ENCODE data around the gene PHKB. TPM values are rescaled to one million over a fixed set of nuclear protein-coding genes. Genes with fewer than 3 reads are reported as not detected.

PHKB gene
- total RNA-seq, 1 experiment from 2014 or later, result 38.8 TPM

GRCh38 chr16:47600376-47600775 is 139.2 kb downstream of the PHKB start:
- Histone ChIP-seq H3K9me3 (ENCODE audit: control insufficient read depth, low read depth, low read length) (no peaks in the 10 kb centered on the region), H3K4ac (ENCODE audit: low read depth, low read length) (no peak overlapping the region), H3K4me1 (ENCODE audit: insufficient read depth, low read length) (no peaks in the 10 kb centered on the region), H2BK20ac (ENCODE audit: low read depth, low read length, poor library complexity, severe bottlenecking) (no peak overlapping the region), H2BK5ac (ENCODE audit: insufficient read length, low read length) (no peak overlapping the region), H3K4me2 (ENCODE audit: insufficient read depth, insufficient read length, low read length) (no peak overlapping the region), H2BK120ac (ENCODE audit: low read depth, low read length, poor library complexity, severe bottlenecking) (no peak overlapping the region), H3K79me2 (ENCODE audit: insufficient read depth, low read length) (no peaks in the 10 kb centered on the region), H3K14ac (ENCODE audit: insufficient read depth, low read length) (no peak overlapping the region), H3K23me2 (ENCODE audit: insufficient read length, low read depth, low read length, poor library complexity, severe bottlenecking) (no peaks in the 10 kb centered on the region), H2AK5ac (ENCODE audit: insufficient read length, low read length) (no peak overlapping the region), H4K5ac (ENCODE audit: insufficient read length, low read depth, low read length) (no peak overlapping the region), H4K8ac (replicated peaks; ENCODE audit: insufficient read length, low read depth, low read length) (no peak overlapping the region), H3K56ac (ENCODE audit: insufficient read length, low read depth, low read length) (no peak overlapping the region), H3K9ac (ENCODE audit: extremely low read depth, insufficient read length, low read length) (no peak overlapping the region), H2BK15ac (ENCODE audit: low read depth, low read length) (no peak overlapping the region), H3K18ac (ENCODE audit: insufficient read length, low read depth, low read length) (no peak overlapping the region), H3K79me1 (ENCODE audit: insufficient read depth, low read depth, low read length, poor library complexity, severe bottlenecking) (no peaks in the 10 kb centered on the region), H2AFZ (ENCODE audit: low read length) (no peak overlapping the region), H2BK12ac (ENCODE audit: insufficient read length, low read depth, low read length) (no peak overlapping the region), H4K20me1 (ENCODE audit: control insufficient read depth, insufficient read depth, insufficient read length) (no peaks in the 10 kb centered on the region), H3K23ac (ENCODE audit: insufficient read length, low read depth, low read length) (no peak overlapping the region), H3K27me3 (ENCODE audit: insufficient read depth, low read length) (no peaks in the 10 kb centered on the region), H3K27ac (ENCODE audit: insufficient read length, low read depth, low read length) (no peak overlapping the region), H3T11ph (ENCODE audit: low read length) (no peak overlapping the region), H4K91ac (ENCODE audit: insufficient read length, low read depth, low read length) (no peak overlapping the region)
- H3K4me3 Mint-ChIP-seq, result no peak overlapping the region
- DNase-seq, result no peak
- H3K27ac Mint-ChIP-seq, result no peak overlapping the region
- WGBS (ENCODE audit: extremely low coverage, insufficient read length, low lambda C conversion rate), result no CpG with 5 or more reads among the region's 6 CpGs
- no peak for TF ChIP-seq CTCF (conservative IDR thresholded peaks at IDR 0.05)
- peaks cover 4 to 5% of the 10 kb centered on the region in 2 experiments; a peak in 2 of 4 replicates for H3K4me1 Mint-ChIP-seq
- H3K9me3 Mint-ChIP-seq, result no peaks in the 10 kb centered on the region
- H3K27me3 Mint-ChIP-seq (ENCODE audit: low read depth), result no peaks in the 10 kb centered on the region
- no peaks in the 10 kb centered on the region for H3K36me3 Mint-ChIP-seq (ENCODE audit: insufficient read depth in 1 of 3, low read depth in 3 of 3)
